ENCODE results near the gene SRP9. TPM values are rescaled to one million over a fixed set of nuclear protein-coding genes. Genes with fewer than 3 reads are reported as not detected.
A peak's percentile ranks its signal among the peaks of the same experiment; 100 is the strongest.

The SRP9 gene
- total and polyA plus RNA-seq, 2 donors = 310 to 362 TPM

DNA sequence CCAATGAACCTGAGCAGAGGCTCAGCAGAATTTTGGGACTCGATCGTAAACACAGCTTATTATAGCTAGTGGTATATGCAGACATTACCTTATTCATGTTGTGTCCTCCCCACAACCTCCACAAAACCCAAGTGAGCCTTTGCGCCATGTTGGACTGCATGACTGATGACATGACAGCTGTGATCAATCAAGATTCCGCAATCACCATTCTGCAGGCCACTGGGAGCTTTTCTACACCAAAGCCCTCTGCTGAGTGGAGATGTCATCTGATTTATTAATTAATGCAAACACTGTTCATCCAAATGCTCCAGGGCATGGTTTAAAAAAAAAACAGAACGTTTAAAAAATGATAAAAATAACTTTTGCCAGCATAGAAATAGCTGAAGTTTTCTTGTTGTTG lies 7.9 kb upstream of the SRP9 start:
- whole genome bisulfite sequencing = 97% methylated on average over 5 of the region's 5 CpGs

DNA sequence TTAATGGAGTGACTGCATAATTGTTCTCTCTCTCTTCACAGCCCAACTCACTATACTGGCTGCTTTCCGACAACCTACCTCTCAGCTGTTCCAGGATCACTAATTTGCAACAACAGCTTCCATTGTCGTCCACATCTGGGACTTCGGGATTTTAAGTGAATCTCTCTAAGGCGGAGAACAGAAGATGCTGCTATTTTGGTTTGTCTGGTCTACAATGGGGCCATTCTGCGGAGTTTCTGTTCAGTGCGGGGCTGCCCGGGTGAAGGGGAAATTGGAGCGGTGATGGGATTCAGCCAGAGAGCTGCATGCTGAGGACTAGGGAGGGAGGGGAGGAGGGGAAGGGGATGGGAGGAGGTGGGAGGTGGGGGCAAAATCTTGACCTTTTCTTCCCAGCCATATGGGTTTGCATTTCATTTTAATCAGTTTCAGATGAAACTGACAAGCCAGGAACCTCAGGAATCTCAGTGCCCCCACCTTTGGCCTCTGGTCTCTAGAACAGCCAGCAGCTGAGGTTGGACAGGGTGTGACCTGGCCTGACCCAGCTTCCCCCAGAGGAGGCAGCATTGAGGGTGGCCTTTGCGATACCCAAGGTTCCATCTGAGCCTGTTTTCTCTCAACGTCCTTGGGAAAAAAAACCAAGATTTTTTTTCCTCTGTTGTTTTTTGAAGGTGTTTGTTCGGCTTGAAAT lies 6.9 kb upstream of the SRP9 start:
- H3K4me1 ChIP-seq (ENCODE audit: control insufficient read depth in 2 of 2, insufficient read depth in 2 of 2, low read length in 2 of 2) = peaks cover 0 to 51% of the 10 kb centered on the region in 2 donors
- no peak overlapping the region for H3K4me3 ChIP-seq (ENCODE audit: low read length in 2 of 2)
- no peak overlapping the region for H3K27ac ChIP-seq (ENCODE audit: low read depth in 1 of 2, low read length in 1 of 2)
- WGBS = 96% methylated on average over 11 of the region's 11 CpGs
- DNase-seq (ENCODE audit: low read depth in 6 of 9, low spot score in 9 of 9) = no peak
- no peaks in the 10 kb centered on the region for H3K27me3 ChIP-seq (ENCODE audit: control insufficient read depth in 2 of 2, insufficient read depth in 1 of 2, low read length in 1 of 2)
- H3K9me3 ChIP-seq (ENCODE audit: control insufficient read depth in 2 of 2, insufficient read depth in 1 of 2, low read length in 1 of 2) = no peaks in the 10 kb centered on the region
- H3K36me3 ChIP-seq (ENCODE audit: control insufficient read depth in 2 of 2, insufficient read depth in 2 of 2, low read length in 1 of 2) = no peaks in the 10 kb centered on the region

More for the DNA sequence above, 7.9 kb upstream of the SRP9 start:
- Histone ChIP-seq H3K27me3 (ENCODE audit: control insufficient read depth in 2 of 2, insufficient read depth in 1 of 2, low read length in 1 of 2) (no peaks in the 10 kb centered on the region), H3K4me1 (ENCODE audit: control insufficient read depth in 2 of 2, insufficient read depth in 2 of 2, low read length in 2 of 2) (peaks cover 0 to 50% of the 10 kb centered on the region in 2 donors), H3K4me3 (ENCODE audit: low read length in 2 of 2) (no peak overlapping the region), H3K36me3 (ENCODE audit: control insufficient read depth in 2 of 2, insufficient read depth in 2 of 2, low read length in 1 of 2) (no peaks in the 10 kb centered on the region), H3K9me3 (ENCODE audit: control insufficient read depth in 2 of 2, insufficient read depth in 1 of 2, low read length in 1 of 2) (no peaks in the 10 kb centered on the region), H3K27ac (ENCODE audit: low read depth in 1 of 2, low read length in 1 of 2) (no peak overlapping the region)
- DNase-seq (ENCODE audit: low read depth in 6 of 9, low spot score in 9 of 9) = no peak

DNA sequence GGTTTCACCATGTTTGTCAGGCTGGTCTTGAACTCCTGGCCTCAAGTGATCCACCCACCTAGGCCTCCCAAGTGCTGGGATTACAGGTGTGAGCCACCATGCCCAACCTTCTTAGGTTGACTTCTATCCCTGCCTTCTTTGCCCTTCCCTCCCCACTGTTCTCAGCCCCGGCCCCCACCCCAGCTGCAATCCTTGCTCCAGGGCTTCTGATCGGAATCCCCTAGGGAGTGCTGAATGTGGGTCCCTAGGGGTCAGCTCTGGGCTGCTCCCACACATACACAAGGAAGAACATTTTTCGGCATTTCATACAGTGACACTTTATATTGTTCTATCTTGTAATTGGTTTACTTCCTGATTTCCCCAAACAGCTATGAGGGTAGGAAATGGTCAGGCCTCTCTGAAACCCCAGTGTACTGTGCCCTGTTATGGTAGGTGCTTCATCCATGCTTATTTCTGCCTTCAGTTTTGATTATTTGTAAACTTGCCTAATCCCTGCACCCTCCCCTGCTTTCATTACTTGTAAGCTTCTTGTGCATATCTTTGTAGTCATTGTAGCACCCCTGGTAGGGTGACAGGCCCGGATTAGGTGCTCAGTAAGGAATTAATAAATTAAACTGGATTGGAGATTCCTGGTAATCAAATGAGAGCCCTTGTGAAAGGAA lies 5.8 kb upstream of the SRP9 start:
- Histone ChIP-seq H3K4me3 (ENCODE audit: low read length in 2 of 2) (no peak overlapping the region), H3K4me1 (ENCODE audit: control insufficient read depth in 2 of 2, insufficient read depth in 2 of 2, low read length in 2 of 2) (peaks cover 1 to 51% of the 10 kb centered on the region in 2 donors), H3K9me3 (ENCODE audit: control insufficient read depth in 2 of 2, insufficient read depth in 1 of 2, low read length in 1 of 2) (no peaks in the 10 kb centered on the region), H3K36me3 (ENCODE audit: control insufficient read depth in 2 of 2, insufficient read depth in 2 of 2, low read length in 1 of 2) (no peaks in the 10 kb centered on the region), H3K27ac (ENCODE audit: low read depth in 1 of 2, low read length in 1 of 2) (no peak overlapping the region), H3K27me3 (ENCODE audit: control insufficient read depth in 2 of 2, insufficient read depth in 1 of 2, low read length in 1 of 2) (no peaks in the 10 kb centered on the region)
- no peak for DNase-seq (ENCODE audit: low read depth in 6 of 9, low spot score in 9 of 9)
- WGBS = 85% methylated on average over 4 of the region's 4 CpGs

DNA sequence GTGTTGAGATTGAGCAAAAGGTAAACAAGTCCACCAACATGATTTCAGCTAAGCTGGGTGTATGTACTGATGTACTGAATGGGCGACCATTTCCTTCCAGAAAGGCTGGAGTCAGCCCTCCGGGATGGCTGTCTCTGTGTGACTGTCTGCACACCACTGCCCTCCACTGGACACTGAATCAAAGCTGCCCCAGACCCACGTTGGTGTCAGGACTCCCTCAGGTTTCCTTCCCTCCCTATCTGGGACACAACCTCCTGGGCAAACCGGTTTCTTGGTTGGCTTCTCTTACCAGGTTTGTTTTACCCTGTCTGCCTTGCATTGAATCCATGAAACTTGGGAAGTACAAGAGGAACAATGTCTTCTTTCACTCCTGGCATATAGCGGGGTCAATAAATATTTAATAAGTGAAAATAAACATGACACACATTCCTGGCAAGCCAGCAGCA lies 5.3 kb upstream of the SRP9 start:
- Histone ChIP-seq H3K27me3 (ENCODE audit: control insufficient read depth in 2 of 2, insufficient read depth in 1 of 2, low read length in 1 of 2) (no peaks in the 10 kb centered on the region), H3K4me1 (ENCODE audit: control insufficient read depth in 2 of 2, insufficient read depth in 2 of 2, low read length in 2 of 2) (peaks cover 5 to 51% of the 10 kb centered on the region in 2 donors), H3K27ac (ENCODE audit: low read depth in 1 of 2, low read length in 1 of 2) (no peak overlapping the region), H3K4me3 (ENCODE audit: low read length in 2 of 2) (no peak overlapping the region), H3K36me3 (ENCODE audit: control insufficient read depth in 2 of 2, insufficient read depth in 2 of 2, low read length in 1 of 2) (no peaks in the 10 kb centered on the region), H3K9me3 (ENCODE audit: control insufficient read depth in 2 of 2, insufficient read depth in 1 of 2, low read length in 1 of 2) (no peaks in the 10 kb centered on the region)
- 47% methylated on average over 5 of the region's 5 CpGs for whole genome bisulfite sequencing
- DNase-seq (ENCODE audit: low read depth in 6 of 9, low spot score in 9 of 9) = peak in 1 of 9 donors; percentile 45

DNA sequence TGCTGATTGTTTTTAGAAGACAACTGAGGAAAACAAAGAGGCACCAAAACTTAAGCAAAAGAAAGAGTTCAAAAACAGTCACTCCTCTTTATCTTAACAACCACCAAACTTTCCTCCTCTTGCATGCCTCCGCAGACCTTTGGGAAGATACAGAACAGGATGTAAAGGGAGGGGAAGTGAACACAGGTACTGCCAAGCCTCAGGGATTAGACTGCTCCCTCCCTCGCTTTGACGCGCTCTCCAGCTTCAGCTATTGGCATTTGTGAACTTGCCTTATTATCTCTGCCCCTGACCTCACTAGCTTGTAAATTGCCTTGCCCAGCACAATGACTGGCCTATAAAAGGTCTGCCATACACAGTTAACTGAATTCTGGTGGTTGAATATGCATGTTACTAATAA lies 4.8 kb upstream of the SRP9 start:
- Histone ChIP-seq H3K4me1 (ENCODE audit: control insufficient read depth in 2 of 2, insufficient read depth in 2 of 2, low read length in 2 of 2) (peaks cover 5 to 47% of the 10 kb centered on the region in 2 donors), H3K36me3 (ENCODE audit: control insufficient read depth in 2 of 2, insufficient read depth in 2 of 2, low read length in 1 of 2) (no peaks in the 10 kb centered on the region), H3K9me3 (ENCODE audit: control insufficient read depth in 2 of 2, insufficient read depth in 1 of 2, low read length in 1 of 2) (no peaks in the 10 kb centered on the region), H3K27ac (ENCODE audit: low read depth in 1 of 2, low read length in 1 of 2) (no peak overlapping the region), H3K27me3 (ENCODE audit: control insufficient read depth in 2 of 2, insufficient read depth in 1 of 2, low read length in 1 of 2) (no peaks in the 10 kb centered on the region), H3K4me3 (ENCODE audit: low read length in 2 of 2) (no peak overlapping the region)
- WGBS = 94% methylated on average over 4 of the region's 4 CpGs
- DNase-seq (ENCODE audit: low read depth in 6 of 9, low spot score in 9 of 9) = no peak

DNA sequence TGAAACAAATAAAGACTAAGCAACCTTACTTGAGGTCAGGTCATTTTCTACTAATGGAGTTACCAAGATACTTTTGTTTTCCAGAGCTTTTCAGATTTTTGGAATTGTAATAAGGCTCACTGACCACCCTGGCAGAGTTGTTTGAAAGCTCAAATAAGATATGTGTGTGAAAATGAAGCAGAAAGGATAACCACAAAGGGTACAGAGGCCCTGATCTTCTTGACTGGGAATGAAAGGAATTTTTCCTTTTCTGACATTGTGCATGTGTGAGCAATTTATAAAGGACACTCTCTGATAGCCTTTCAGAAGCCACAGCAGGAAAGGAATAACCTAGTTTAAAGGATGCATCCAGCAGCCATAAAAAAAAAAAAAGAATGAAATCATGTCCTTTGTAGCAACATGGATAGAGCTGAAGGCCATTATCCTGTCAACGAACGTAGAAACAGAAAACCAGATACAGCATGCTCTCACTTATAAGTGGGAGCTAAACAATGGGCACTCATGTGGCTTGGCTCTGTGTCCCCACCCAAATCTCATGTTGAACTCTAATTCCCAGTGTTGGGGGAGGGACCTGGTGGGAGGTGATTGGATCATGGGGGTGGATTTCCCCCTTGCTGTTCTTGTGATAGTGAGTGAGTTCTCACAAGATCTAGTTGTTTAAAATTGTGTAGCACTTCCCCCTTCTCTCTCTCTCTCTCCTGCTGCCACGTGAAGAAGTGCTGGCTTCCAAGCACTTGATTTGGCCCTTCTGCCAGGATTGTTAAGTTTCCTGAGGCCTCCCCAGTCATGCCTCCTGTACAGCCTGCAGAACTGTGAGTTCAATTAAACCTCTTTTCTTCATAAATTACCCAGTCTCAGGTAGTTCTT lies 3.1 kb upstream of the SRP9 start:
- peaks cover 0 to 3% of the 10 kb centered on the region in 2 donors for H3K36me3 ChIP-seq (ENCODE audit: control insufficient read depth in 2 of 2, insufficient read depth in 2 of 2, low read length in 1 of 2)
- H3K4me3 ChIP-seq (ENCODE audit: low read length in 2 of 2) = no peak overlapping the region
- H3K27ac ChIP-seq (ENCODE audit: low read depth in 1 of 2, low read length in 1 of 2) = no peak overlapping the region
- H3K9me3 ChIP-seq (ENCODE audit: control insufficient read depth in 2 of 2, insufficient read depth in 1 of 2, low read length in 1 of 2) = no peaks in the 10 kb centered on the region
- no peaks in the 10 kb centered on the region for H3K27me3 ChIP-seq (ENCODE audit: control insufficient read depth in 2 of 2, insufficient read depth in 1 of 2, low read length in 1 of 2)
- H3K4me1 ChIP-seq (ENCODE audit: control insufficient read depth in 2 of 2, insufficient read depth in 2 of 2, low read length in 2 of 2) = peaks cover 5 to 35% of the 10 kb centered on the region in 2 donors
- no peak for DNase-seq (ENCODE audit: low read depth in 6 of 9, low spot score in 9 of 9)
- WGBS = 83% methylated on average over 3 of the region's 3 CpGs

DNA sequence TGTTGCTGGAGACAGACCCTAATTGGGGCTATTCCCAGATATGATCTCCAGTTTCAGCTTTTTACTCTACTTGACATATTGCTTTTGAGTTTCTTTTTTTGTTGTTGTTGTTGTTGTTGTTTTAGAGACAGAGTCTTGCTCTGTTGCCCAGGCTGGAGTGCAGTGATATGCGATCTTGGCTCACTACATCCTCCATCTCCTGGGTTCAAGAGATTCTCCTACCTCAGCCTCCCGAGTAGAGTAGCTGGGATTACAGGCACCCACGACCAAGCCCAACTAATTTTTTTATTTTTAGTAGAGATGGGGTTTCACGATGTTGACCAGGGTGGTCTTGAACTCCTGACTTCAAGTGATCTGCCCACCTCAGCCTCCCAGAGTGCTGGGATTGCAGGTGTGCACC lies 1.3 kb upstream of the SRP9 start:
- DNase-seq (ENCODE audit: low read depth in 6 of 9, low spot score in 9 of 9) = no peak
- H3K9me3 ChIP-seq (ENCODE audit: control insufficient read depth in 2 of 2, insufficient read depth in 1 of 2, low read length in 1 of 2) = no peaks in the 10 kb centered on the region
- H3K27me3 ChIP-seq (ENCODE audit: control insufficient read depth in 2 of 2, insufficient read depth in 1 of 2, low read length in 1 of 2) = no peaks in the 10 kb centered on the region
- 97% methylated on average over 4 of the region's 4 CpGs for WGBS
- H3K27ac ChIP-seq (ENCODE audit: low read depth in 1 of 2, low read length in 1 of 2) = peak overlapping the region; percentile 80 to 100
- peaks cover 10 to 39% of the 10 kb centered on the region in 2 donors for H3K4me1 ChIP-seq (ENCODE audit: control insufficient read depth in 2 of 2, insufficient read depth in 2 of 2, low read length in 2 of 2)
- peak overlapping the region in 1 of 2 donors; percentile 94 for H3K4me3 ChIP-seq (ENCODE audit: low read length in 2 of 2)
- peaks cover 0 to 17% of the 10 kb centered on the region in 2 donors for H3K36me3 ChIP-seq (ENCODE audit: control insufficient read depth in 2 of 2, insufficient read depth in 2 of 2, low read length in 1 of 2)

DNA sequence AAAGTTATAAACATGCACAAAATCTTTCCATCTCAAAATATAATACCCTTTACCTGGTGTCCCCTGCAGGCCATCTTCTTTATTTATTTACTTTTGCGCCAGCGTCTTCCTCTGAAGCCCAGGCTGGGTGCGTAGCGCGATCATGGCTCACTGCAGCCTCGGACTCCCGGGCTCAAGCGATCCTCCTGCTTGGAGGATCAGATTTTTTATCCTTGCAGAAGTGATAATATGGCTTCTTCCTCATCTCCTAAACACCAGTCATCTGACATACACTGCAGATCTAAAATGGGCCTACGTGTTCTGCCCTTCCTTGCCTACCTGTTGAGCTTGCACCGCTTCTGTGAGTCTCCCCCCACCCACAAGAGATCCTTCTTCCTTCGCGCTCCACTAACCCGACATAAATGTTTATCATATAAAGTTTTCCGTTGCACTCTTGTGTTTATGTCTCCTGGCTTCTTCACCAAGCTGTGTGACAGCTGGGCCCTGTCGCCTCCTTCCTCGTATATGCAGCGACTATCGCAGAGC lies 506 bp upstream of the SRP9 start:
- peaks cover 0 to 20% of the 10 kb centered on the region in 2 donors for H3K36me3 ChIP-seq (ENCODE audit: control insufficient read depth in 2 of 2, insufficient read depth in 2 of 2, low read length in 1 of 2)
- no peak for DNase-seq (ENCODE audit: low read depth in 6 of 9, low spot score in 9 of 9)
- H3K4me1 ChIP-seq (ENCODE audit: control insufficient read depth in 2 of 2, insufficient read depth in 2 of 2, low read length in 2 of 2) = peaks cover 10 to 35% of the 10 kb centered on the region in 2 donors
- peak overlapping the region; percentile 97 to 100 for H3K27ac ChIP-seq (ENCODE audit: low read depth in 1 of 2, low read length in 1 of 2)
- H3K27me3 ChIP-seq (ENCODE audit: control insufficient read depth in 2 of 2, insufficient read depth in 1 of 2, low read length in 1 of 2) = no peaks in the 10 kb centered on the region
- H3K4me3 ChIP-seq (ENCODE audit: low read length in 2 of 2) = peak overlapping the region; percentile 81 to 94
- no peaks in the 10 kb centered on the region for H3K9me3 ChIP-seq (ENCODE audit: control insufficient read depth in 2 of 2, insufficient read depth in 1 of 2, low read length in 1 of 2)
- WGBS = 25% methylated on average over 18 of the region's 18 CpGs

Measured in thymus (tissue), 11 donors.